H1 (cell line): ENCODE measurements around the gene CLCN3. TPM values are rescaled to one million over a fixed set of nuclear protein-coding genes. Genes with fewer than 3 reads are reported as not detected.
A peak's percentile ranks its signal among the peaks of the same experiment; 100 is the strongest.

Experiments
- CTCF ChIA-PET: fragments of 300-600 bp; sonication (Branson Sonifier 250); formaldehyde crosslinking; loops from one replicate; lab custom pipeline; 2021; ENCODE audit not compliant: partially characterized antibody; lab: Charles Lee
- POLR2A ChIA-PET: fragments of 300-600 bp; sonication (Branson Sonifier 250); formaldehyde crosslinking; loops from one replicate; lab custom pipeline; 2021; ENCODE audit warnings: inconsistent platforms; ENCODE audit not compliant: partially characterized antibody; lab: Charles Lee
- DNase-seq, 2 experiments: peaks; one replicate each; pipeline versions ENCODE4 v3.0.0 to v3.0.0-alpha.2; 2010 to 2022; ENCODE audit warnings: low spot score in 2 of 2, low read depth in 1 of 2, mixed read lengths in 1 of 2
- FAIRE-seq: peaks from 2 replicates; lab custom pipeline; 2011; peaks lifted over from hg19 to GRCh38; lab: Jason Lieb, UNC
- H2AFZ ChIP-seq: 2 replicates; pipeline ENCODE4 v1.8.1; 2012; ENCODE audit warnings: low read length, inconsistent platforms
- H2AK5ac ChIP-seq: 2 replicates; pipeline ENCODE4 v1.6.1; 2013; ENCODE audit warnings: low read depth, low read length
- H2BK120ac ChIP-seq: replicated peaks from 2 replicates; pipeline ENCODE3; 2013; ENCODE audit warnings: low read depth, low read length, inconsistent platforms
- H2BK12ac ChIP-seq: 2 replicates; pipeline ENCODE4 v1.6.1; 2013; ENCODE audit warnings: low read depth, low read length
- H2BK15ac ChIP-seq: 2 replicates; pipeline ENCODE4 v1.6.1; 2013; ENCODE audit warnings: low read length
- H2BK20ac ChIP-seq: 2 replicates; pipeline ENCODE4 v1.6.1; 2013; ENCODE audit warnings: low read length
- H2BK5ac ChIP-seq: 2 replicates; pipeline ENCODE4 v1.6.1; 2013; ENCODE audit warnings: low read depth, low read length
- H3K14ac ChIP-seq: 2 replicates; pipeline ENCODE4 v1.6.1; 2013; ENCODE audit warnings: inconsistent platforms; ENCODE audit not compliant: insufficient read length
- H3K18ac ChIP-seq: 2 replicates; pipeline ENCODE4 v1.6.1; 2013; ENCODE audit warnings: low read length; ENCODE audit errors: extremely low read depth
- H3K23ac ChIP-seq: 2 replicates; pipeline ENCODE4 v1.6.1; 2013; ENCODE audit warnings: inconsistent platforms; ENCODE audit not compliant: insufficient read length
- H3K23me2 ChIP-seq: 2 replicates; pipeline ENCODE4 v1.6.1; 2013; ENCODE audit warnings: low read depth, low read length
- H3K27ac ChIP-seq: 2 replicates; pipeline ENCODE4 v1.6.1; 2011; ENCODE audit warnings: low read depth, low read length, inconsistent platforms
- H3K27me3 ChIP-seq, 4 experiments: replicated peaks in 1 of 4; 1 replicate in 1 of 4; 2 replicates in 3 of 4; pipeline versions ENCODE4 v1.6.1 to v1.8.1; 2011 to 2013; ENCODE audit warnings: low read length in 3 of 4, mild to moderate bottlenecking in 3 of 4, inconsistent platforms in 2 of 4, mixed read lengths in 2 of 4, moderate library complexity in 1 of 4; ENCODE audit not compliant: control insufficient read depth in 3 of 4, insufficient read depth in 3 of 4; ENCODE audit errors: extremely low read depth in 1 of 4
- H3K36me3 ChIP-seq, 4 experiments: 2 replicates each; pipeline versions ENCODE4 v1.6.1 to v1.8.1; 2011 to 2013; ENCODE audit warnings: mild to moderate bottlenecking in 4 of 4, low read length in 3 of 4, moderate library complexity in 2 of 4, control low read depth in 1 of 4, inconsistent platforms in 1 of 4; ENCODE audit not compliant: insufficient read depth in 4 of 4, control insufficient read depth in 2 of 4
- H3K4ac ChIP-seq: replicated peaks from 2 replicates; pipeline ENCODE3; 2013; ENCODE audit warnings: low read length, low read depth, mixed read lengths, inconsistent platforms; ENCODE audit not compliant: insufficient read length
- H3K4me1 ChIP-seq, 4 experiments: replicated peaks in 1 of 4; 1 replicate in 1 of 4; 2 replicates in 3 of 4; pipeline versions ENCODE4 v1.6.1 to v1.8.1; 2011 to 2013; ENCODE audit warnings: low read length in 3 of 4, inconsistent platforms in 2 of 4, mixed read lengths in 1 of 4; ENCODE audit not compliant: insufficient read depth in 4 of 4, control insufficient read depth in 3 of 4
- H3K4me2 ChIP-seq, 2 experiments: 2 replicates each; pipeline versions ENCODE4 v1.6.1 to v1.8.1; 2011 to 2013; ENCODE audit warnings: low read depth in 2 of 2, low read length in 2 of 2, control low read depth in 1 of 2, inconsistent platforms in 1 of 2, mild to moderate bottlenecking in 1 of 2; ENCODE audit not compliant: insufficient read depth in 1 of 2
- H3K4me3 ChIP-seq, 4 experiments: fragments of 200-600, 300-600 bp in 1 of 4; sonication (generic), shearing (Covaris generic), sonication (Bioruptor Twin) in 1 of 4; 2 replicates each; pipeline versions ENCODE4 v1.5.1 to v1.8.1; 2011 to 2016; ENCODE audit warnings: low read length in 4 of 4, low read depth in 3 of 4, control low read depth in 2 of 4, inconsistent platforms in 2 of 4, mild to moderate bottlenecking in 2 of 4, mixed read lengths in 1 of 4, moderate library complexity in 1 of 4; ENCODE audit not compliant: insufficient read depth in 2 of 4; ENCODE audit errors: extremely low read depth in 1 of 4
- H3K56ac ChIP-seq: replicated peaks from 2 replicates; pipeline ENCODE3; 2013; ENCODE audit warnings: low read depth, mild to moderate bottlenecking, mixed read lengths, low read length, inconsistent platforms; ENCODE audit not compliant: insufficient read length
- H3K79me1 ChIP-seq: 2 replicates; pipeline ENCODE4 v1.6.1; 2013; ENCODE audit warnings: low read depth, low read length, control low read depth
- H3K79me2 ChIP-seq, 2 experiments: 2 replicates each; pipeline versions ENCODE4 v1.6.1 to v1.8.1; 2012 to 2013; ENCODE audit warnings: low read length in 2 of 2, mild to moderate bottlenecking in 2 of 2, inconsistent platforms in 1 of 2; ENCODE audit not compliant: insufficient read depth in 2 of 2, control insufficient read depth in 1 of 2
- H3K9ac ChIP-seq, 4 experiments: replicated peaks in 1 of 4; 1 replicate in 1 of 4; 2 replicates in 3 of 4; pipeline versions ENCODE4 v1.6.1 to v1.8.1; 2011 to 2013; ENCODE audit warnings: low read depth in 3 of 4, low read length in 3 of 4, control low read depth in 2 of 4, mild to moderate bottlenecking in 2 of 4, moderate library complexity in 2 of 4, inconsistent platforms in 1 of 4; ENCODE audit errors: extremely low read depth in 1 of 4
- H3K9me3 ChIP-seq, 2 experiments: 2 replicates each; pipeline versions ENCODE4 v1.6.1 to v1.8.1; 2012 to 2013; ENCODE audit warnings: mild to moderate bottlenecking in 2 of 2, moderate library complexity in 2 of 2, control low read depth in 1 of 2, inconsistent platforms in 1 of 2, low read depth in 1 of 2, low read length in 1 of 2, mixed read lengths in 1 of 2; ENCODE audit not compliant: insufficient read depth in 2 of 2
- H4K20me1 ChIP-seq, 2 experiments: replicated peaks in 1 of 2; 2 replicates each; pipeline versions ENCODE3 to v1.8.1; 2011 to 2013; ENCODE audit warnings: inconsistent platforms in 2 of 2, low read length in 2 of 2, mild to moderate bottlenecking in 1 of 2; ENCODE audit not compliant: insufficient read depth in 2 of 2, control insufficient read depth in 1 of 2
- H4K5ac ChIP-seq: 2 replicates; pipeline ENCODE4 v1.6.1; 2013; ENCODE audit warnings: low read length, low read depth, mixed read lengths, inconsistent platforms; ENCODE audit not compliant: insufficient read length
- H4K8ac ChIP-seq: 2 replicates; pipeline ENCODE4 v1.8.0; 2013; ENCODE audit warnings: mild to moderate bottlenecking, moderate library complexity, low read length, inconsistent platforms; ENCODE audit not compliant: insufficient read depth; ENCODE audit errors: extremely low read depth
- H4K91ac ChIP-seq: replicated peaks from 2 replicates; pipeline ENCODE3; 2013; ENCODE audit warnings: low read length, mixed read lengths, inconsistent platforms; ENCODE audit not compliant: insufficient read length
- CREB1 ChIP-seq: IDR thresholded peaks from 2 replicates; pipeline ENCODE4 v1.6.1; 2012; ENCODE audit warnings: inconsistent platforms
- CTBP2 ChIP-seq: IDR thresholded peaks from 2 replicates; pipeline ENCODE4 v1.7.0; 2011; ENCODE audit warnings: borderline replicate concordance, mild to moderate bottlenecking, moderate library complexity, mixed read lengths, low read length; ENCODE audit not compliant: insufficient read depth, insufficient read length
- CTCF ChIP-seq, 3 experiments: IDR thresholded peaks; 1 replicate in 2 of 3; 2 replicates in 1 of 3; pipeline versions ENCODE4 v1.5.1 to v1.6.1; 2011; ENCODE audit warnings: low read length in 3 of 3, mild to moderate bottlenecking in 3 of 3, inconsistent platforms in 2 of 3, low read depth in 1 of 3, moderate library complexity in 1 of 3; ENCODE audit not compliant: insufficient read depth in 1 of 3; ENCODE audit errors: control extremely low read depth in 1 of 3
- GABPA ChIP-seq: IDR thresholded peaks from 2 replicates; pipeline ENCODE4 v1.6.1; 2011; ENCODE audit warnings: mild to moderate bottlenecking, low read length, moderate library complexity, borderline replicate concordance; ENCODE audit not compliant: insufficient read depth
- GTF2F1 ChIP-seq: IDR thresholded peaks from 2 replicates; pipeline ENCODE4 v1.6.1; 2012; ENCODE audit warnings: low read depth, low read length, improper control_type of control experiment, borderline replicate concordance
- JUND ChIP-seq: IDR thresholded peaks from 2 replicates; pipeline ENCODE4 v1.6.1; 2011; ENCODE audit warnings: mild to moderate bottlenecking, improper control_type of control experiment, low read length
- POLR2A ChIP-seq, 2 experiments: IDR thresholded peaks; 1 replicate in 1 of 2; 2 replicates in 1 of 2; pipeline ENCODE4 v1.6.1; 2011; ENCODE audit warnings: low read depth in 2 of 2, low read length in 2 of 2, mild to moderate bottlenecking in 2 of 2; ENCODE audit errors: control extremely low read depth in 1 of 2
- POU5F1 ChIP-seq: IDR thresholded peaks from 2 replicates; pipeline ENCODE4 v1.6.1; 2011; ENCODE audit warnings: low read depth, mild to moderate bottlenecking, low read length, moderate library complexity
- RAD21 ChIP-seq, 2 experiments: IDR thresholded peaks in 1 of 2; conservative IDR thresholded peaks in 1 of 2; 2 replicates each; pipeline ENCODE4 v1.6.1; 2011; ENCODE audit warnings: low read depth in 2 of 2, low read length in 2 of 2, improper control_type of control experiment in 1 of 2, inconsistent platforms in 1 of 2, mild to moderate bottlenecking in 1 of 2, moderate library complexity in 1 of 2
- SIX5 ChIP-seq: IDR thresholded peaks from 2 replicates; pipeline ENCODE4 v1.6.1; 2011; ENCODE audit warnings: mild to moderate bottlenecking, low read depth, low read length
- WGBS, 2 experiments: shearing (Covaris generic) in 1 of 2; methylation state at CpG; one replicate each; pipeline versions ENCODE4 v1.1.6 to v1.1.7; 2013 to 2015; ENCODE audit warnings: low lambda C conversion rate in 2 of 2, mixed read lengths in 2 of 2, inconsistent platforms in 1 of 2, low coverage in 1 of 2, missing lambda C conversion rate in 1 of 2; ENCODE audit not compliant: insufficient replicate concordance in 2 of 2, insufficient coverage in 1 of 2, insufficient read length in 1 of 2; ENCODE audit errors: extremely low coverage in 1 of 2, missing lambda C conversion rate in 1 of 2; 5-methylcytosine and 5-hydroxymethylcytosine counted together
- polyA plus RNA-seq, 7 experiments: library from polyadenylated mRNA; depleted of rRNA in 3 of 7; stranded (reverse) in 5 of 7; unstranded in 2 of 7; fragments of >200 nt in 5 of 7; fragments of 200-250 nt in 2 of 7; gene quantifications; 1 replicate in 5 of 7; 2 replicates in 1 of 7; 4 replicates in 1 of 7; pipeline versions ENCODE4 v1.2.1 to v1.2.3, GENCODE V29; 2011 to 2013; ENCODE audit warnings: missing spikeins in 2 of 7, mixed read lengths in 2 of 7
- total RNA-seq: library from RNA; stranded (reverse); fragmentation: NEBNext Ultra II Directional; extraction: Animal tissue kit (Norgen Biotek cat#: 25700); gene quantifications from 2 replicates; pipeline ENCODE4 v1.2.1, GENCODE V29; 2021

The CLCN3 gene
- total and polyA plus RNA-seq, 2 of the 8 experiments (the other 6 are each of a cell fraction or from before 2014, with no cell fraction given) = 8.8 to 32.8 TPM

DNA sequence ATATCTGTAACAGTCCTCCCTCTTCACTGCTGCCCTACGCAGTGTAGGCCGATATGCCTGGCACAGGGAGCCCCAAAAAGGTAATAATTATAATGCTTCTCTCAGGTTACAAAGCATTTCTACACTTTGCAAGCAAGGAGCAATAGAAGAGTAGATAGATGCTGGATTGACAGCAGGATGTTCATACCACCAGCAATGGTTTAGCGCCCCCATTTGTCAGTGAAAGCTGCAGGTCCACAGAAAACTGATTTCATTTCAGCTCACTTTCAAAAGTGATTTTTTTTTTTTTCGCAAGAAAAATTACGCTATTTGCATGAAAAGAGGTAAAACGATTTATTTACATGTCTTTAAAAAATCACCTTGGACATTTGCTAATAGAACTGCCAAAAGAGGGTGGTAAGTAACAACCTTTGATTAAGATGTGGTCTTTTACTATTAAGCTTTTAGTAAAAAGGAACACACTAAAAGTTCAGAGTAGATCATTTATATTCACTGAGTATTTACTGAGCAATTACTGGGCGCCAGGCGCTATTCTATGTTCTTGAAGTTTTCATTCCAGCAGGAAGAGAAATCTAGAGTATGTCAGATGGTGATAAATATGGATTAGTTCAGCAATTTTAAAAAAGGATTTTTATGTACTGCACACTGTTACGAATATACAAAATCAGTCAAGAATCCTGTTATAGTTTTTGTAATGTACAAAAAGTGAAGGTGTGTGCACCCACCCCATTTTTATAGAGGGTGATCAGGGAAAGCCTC, 103.0 kb downstream of the CLCN3 start:
- no peak overlapping the region for H2AK5ac ChIP-seq
- 75% methylated on average over 9 of the region's 9 CpGs; no CpG with 5 or more reads in 1 of the 2 experiments for WGBS, 2 experiments
- H3K14ac ChIP-seq = no peak overlapping the region
- no peak overlapping the region for H3K18ac ChIP-seq
- no peak overlapping the region for H4K91ac ChIP-seq
- no peak overlapping the region for H3K27ac ChIP-seq
- FAIRE-seq (no peak), DNase-seq (no peak)
- no peak overlapping the region for H2AFZ ChIP-seq
- H3K4me2 ChIP-seq = no peak overlapping the region
- no peaks in the 10 kb centered on the region for H3K27me3 ChIP-seq
- no peak overlapping the region for H2BK5ac ChIP-seq
- ChIA-PET POLR2A (interaction anchor here (0.6 to 1.6 kb wide), 3 partner anchors 11 to 484 kb away, joined by 3 to 6 read pairs (median 5); no protein-coding TSS in a partner anchor), CTCF (interaction anchor here (0.6 to 2.6 kb wide), 18 partner anchors 9 to 1633 kb away, joined by 3 to 19 read pairs (median 3); partner anchors contain the start of gene NEK1)
- H3K4ac ChIP-seq = no peak overlapping the region
- no peaks in the 10 kb centered on the region for H4K20me1 ChIP-seq
- no peaks in the 10 kb centered on the region for H3K79me1 ChIP-seq
- H3K9me3 ChIP-seq = no peaks in the 10 kb centered on the region
- peaks cover 0 to 3% (median 0%) of the 10 kb centered on the region in 4 experiments; a peak in 2 of 8 replicates for H3K36me3 ChIP-seq
- no peaks in the 10 kb centered on the region for H3K79me2 ChIP-seq
- H2BK120ac ChIP-seq = no peak overlapping the region
- no peak overlapping the region for H4K8ac ChIP-seq
- no peak overlapping the region for H2BK15ac ChIP-seq
- no peak overlapping the region for H3K9ac ChIP-seq
- H4K5ac ChIP-seq = no peak overlapping the region
- H2BK20ac ChIP-seq = no peak overlapping the region
- H3K4me1 ChIP-seq = no peaks in the 10 kb centered on the region
- H2BK12ac ChIP-seq = no peak overlapping the region
- H3K56ac ChIP-seq = no peak overlapping the region
- H3K23me2 ChIP-seq = no peaks in the 10 kb centered on the region
- H3K4me3 ChIP-seq = no peak overlapping the region
- H3K23ac ChIP-seq = no peak overlapping the region
- no peak for TF ChIP-seq SIX5
- TF ChIP-seq POLR2A (IDR thresholded peaks at IDR 0.05; ENCODE audit: control extremely low read depth in 1 of 2, low read depth in 2 of 2, low read length in 2 of 2) = no peak
- TF ChIP-seq CTCF (IDR thresholded peaks at IDR 0.05; ENCODE audit: control extremely low read depth in 1 of 3, insufficient read depth in 1 of 3, low read depth in 1 of 3, low read length in 3 of 3) = peak in 2 of 3 experiments; percentile 44 to 54; a peak in 2 of 4 replicates
- peak; percentile 63 to 70 for TF ChIP-seq RAD21 (IDR thresholded peaks at IDR 0.05 in 1 of 2, conservative IDR thresholded peaks at IDR 0.05 in 1 of 2; ENCODE audit: low read depth in 2 of 2, low read length in 2 of 2)
- TF ChIP-seq GABPA = no peak
- no peak for TF ChIP-seq CREB1
- TF ChIP-seq CTBP2 = no peak
- TF ChIP-seq JUND = no peak
- no peak for TF ChIP-seq POU5F1
- TF ChIP-seq GTF2F1 = no peak
